Measurements from ENCODE around the gene DPEP1.
A peak's percentile ranks its signal among the peaks of the same experiment; 100 is the strongest.

Gene DPEP1

GRCh38 chr16:89685916-89686315, 72.5 kb downstream of the DPEP1 start:
- no peak for TF ChIP-seq EZH2phosphoT487 (IDR thresholded peaks at IDR 0.05; ENCODE audit: low read depth)
- TF ChIP-seq CTCF (IDR thresholded peaks at IDR 0.05; ENCODE audit: low read depth, low read length), result no peak
- Histone ChIP-seq H3K9me3 (ENCODE audit: insufficient read depth, low read length) (peaks cover 6% of the 10 kb centered on the region), H3K36me3 (replicated peaks; ENCODE audit: low read depth, low read length) (peaks cover 30% of the 10 kb centered on the region), H3K27ac (ENCODE audit: low read length) (no peak overlapping the region), H3K27me3 (ENCODE audit: low read depth, low read length) (no peaks in the 10 kb centered on the region), H3K4me2 (ENCODE audit: low read length) (peak overlapping the region; percentile 70; the same call in 1 of the 2 replicates), H4K20me1 (ENCODE audit: insufficient read depth, low read length) (no peaks in the 10 kb centered on the region), H2AFZ (ENCODE audit: low read depth, low read length) (no peak overlapping the region), H3K9ac (ENCODE audit: low read length) (no peak overlapping the region), H3K4me3 (ENCODE audit: low read length) (peak overlapping the region; percentile 91; the same call in 1 of the 2 replicates), H3K4me1 (ENCODE audit: low read length) (peaks cover 8% of the 10 kb centered on the region), H3K79me2 (ENCODE audit: low read length) (peaks cover 18% of the 10 kb centered on the region)

GRCh38 chr16:89686520-89687091, 73.2 kb downstream of the DPEP1 start, which contains the start of gene CDK10:
Gene CDK10, plus strand, starts transcription at chr16:89686689. Its CDS starts 22 bp downstream, at chr16:89686711.
- H3K79me2 ChIP-seq (ENCODE audit: low read length), result peaks cover 18% of the 10 kb centered on the region
- H4K20me1 ChIP-seq (ENCODE audit: insufficient read depth, low read length), result no peaks in the 10 kb centered on the region
- H3K4me3 ChIP-seq (ENCODE audit: low read length), result peak within 1 kb of the TSS; percentile 91
- no peak for TF ChIP-seq CTCF (IDR thresholded peaks at IDR 0.05; ENCODE audit: low read depth, low read length)
- TF ChIP-seq EZH2phosphoT487 (IDR thresholded peaks at IDR 0.05; ENCODE audit: low read depth), result no peak
- H2AFZ ChIP-seq (ENCODE audit: low read depth, low read length), result peak within 1 kb of the TSS; percentile 83
- H3K4me2 ChIP-seq (ENCODE audit: low read length), result peak within 1 kb of the TSS; percentile 70
- peak within 1 kb of the TSS; percentile 89 for H3K9ac ChIP-seq (ENCODE audit: low read length)
- peaks cover 3% of the 10 kb centered on the region for H3K9me3 ChIP-seq (ENCODE audit: insufficient read depth, low read length)
- H3K27me3 ChIP-seq (ENCODE audit: low read depth, low read length), result no peaks in the 10 kb centered on the region
- peaks cover 32% of the 10 kb centered on the region for H3K36me3 ChIP-seq (replicated peaks; ENCODE audit: low read depth, low read length)
- peaks cover 8% of the 10 kb centered on the region for H3K4me1 ChIP-seq (ENCODE audit: low read length)
- peak within 1 kb of the TSS; percentile 83 for H3K27ac ChIP-seq (ENCODE audit: low read length)

DNA sequence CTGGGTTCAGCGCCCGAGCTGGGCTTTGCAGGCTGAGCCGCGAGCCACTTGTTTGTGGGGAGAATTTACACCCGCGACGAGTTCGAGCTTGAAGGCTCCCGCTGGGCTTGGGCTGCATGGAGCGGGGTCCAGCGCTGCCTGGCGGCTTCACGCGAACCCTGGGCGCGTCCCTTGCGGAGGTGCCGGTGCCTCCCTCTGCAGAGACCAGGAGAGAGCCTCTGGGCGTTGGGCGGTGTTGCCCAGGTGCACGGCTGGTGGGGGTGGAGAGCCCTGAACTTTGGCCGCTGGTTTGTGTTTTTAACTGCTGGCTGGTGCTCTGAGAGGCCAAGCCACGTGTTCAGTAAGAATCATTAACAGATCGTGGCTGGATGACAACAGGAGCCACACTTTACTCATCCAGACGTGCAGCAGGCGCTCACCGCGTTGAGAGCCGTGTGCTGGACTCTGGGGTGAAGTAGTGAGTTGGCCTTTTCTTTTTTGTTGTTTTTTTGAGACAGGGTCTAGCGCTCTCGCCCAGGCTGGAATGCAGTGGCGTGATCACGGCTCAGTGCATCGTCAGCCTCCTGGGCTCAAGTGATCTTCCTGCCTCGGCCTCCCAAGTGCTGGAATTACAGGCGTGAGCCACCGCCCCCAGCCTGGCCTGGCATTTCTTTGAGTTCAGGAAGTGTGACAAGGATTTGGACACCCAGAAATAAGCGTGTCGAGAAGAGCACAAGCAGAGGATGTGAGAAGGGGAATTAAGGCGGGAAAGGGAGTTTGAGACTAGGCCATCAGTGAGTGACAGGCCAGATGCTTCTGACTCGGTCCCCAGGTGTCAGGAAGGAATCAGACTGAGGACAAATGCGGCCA, 73.9 kb downstream of the DPEP1 start:
- Histone ChIP-seq H3K27ac (ENCODE audit: low read length) (peak overlapping the region; percentile 83), H3K27me3 (ENCODE audit: low read depth, low read length) (no peaks in the 10 kb centered on the region), H4K20me1 (ENCODE audit: insufficient read depth, low read length) (no peaks in the 10 kb centered on the region), H3K4me2 (ENCODE audit: low read length) (peak overlapping the region; percentile 70), H3K79me2 (ENCODE audit: low read length) (peaks cover 18% of the 10 kb centered on the region), H3K4me1 (ENCODE audit: low read length) (peaks cover 8% of the 10 kb centered on the region), H3K4me3 (ENCODE audit: low read length) (peak overlapping the region; percentile 91), H3K9ac (ENCODE audit: low read length) (peak overlapping the region; percentile 89), H2AFZ (ENCODE audit: low read depth, low read length) (peak overlapping the region; percentile 83; the same call in 1 of the 2 replicates), H3K36me3 (replicated peaks; ENCODE audit: low read depth, low read length) (peaks cover 34% of the 10 kb centered on the region), H3K9me3 (ENCODE audit: insufficient read depth, low read length) (peaks cover 3% of the 10 kb centered on the region)
- TF ChIP-seq EZH2phosphoT487 (IDR thresholded peaks at IDR 0.05; ENCODE audit: low read depth), result no peak
- no peak for TF ChIP-seq CTCF (IDR thresholded peaks at IDR 0.05; ENCODE audit: low read depth, low read length)
